H1 (cell line): ENCODE results near the gene SLX4IP. TPM values are rescaled to one million over a fixed set of nuclear protein-coding genes. Genes with fewer than 3 reads are reported as not detected.

Experiments used
- CTCF ChIA-PET: fragments of 300-600 bp; sonication (Branson Sonifier 250); formaldehyde crosslinking; loops from one replicate; lab custom pipeline; 2021; ENCODE audit not compliant: partially characterized antibody; lab: Charles Lee
- POLR2A ChIA-PET: fragments of 300-600 bp; sonication (Branson Sonifier 250); formaldehyde crosslinking; loops from one replicate; lab custom pipeline; 2021; ENCODE audit warnings: inconsistent platforms; ENCODE audit not compliant: partially characterized antibody; lab: Charles Lee
- DNase-seq, 2 experiments: peaks; one replicate each; pipeline versions ENCODE4 v3.0.0 to v3.0.0-alpha.2; 2010 to 2022; ENCODE audit warnings: low spot score in 2 of 2, low read depth in 1 of 2, mixed read lengths in 1 of 2
- FAIRE-seq: peaks from 2 replicates; lab custom pipeline; 2011; peaks lifted over from hg19 to GRCh38; lab: Jason Lieb, UNC
- H2AFZ ChIP-seq: 2 replicates; pipeline ENCODE4 v1.8.1; 2012; ENCODE audit warnings: low read length, inconsistent platforms
- H2AK5ac ChIP-seq: 2 replicates; pipeline ENCODE4 v1.6.1; 2013; ENCODE audit warnings: low read depth, low read length
- H2BK120ac ChIP-seq: replicated peaks from 2 replicates; pipeline ENCODE3; 2013; ENCODE audit warnings: low read depth, low read length, inconsistent platforms
- H2BK12ac ChIP-seq: 2 replicates; pipeline ENCODE4 v1.6.1; 2013; ENCODE audit warnings: low read depth, low read length
- H2BK15ac ChIP-seq: 2 replicates; pipeline ENCODE4 v1.6.1; 2013; ENCODE audit warnings: low read length
- H2BK20ac ChIP-seq: 2 replicates; pipeline ENCODE4 v1.6.1; 2013; ENCODE audit warnings: low read length
- H2BK5ac ChIP-seq: 2 replicates; pipeline ENCODE4 v1.6.1; 2013; ENCODE audit warnings: low read depth, low read length
- H3K14ac ChIP-seq: 2 replicates; pipeline ENCODE4 v1.6.1; 2013; ENCODE audit warnings: inconsistent platforms; ENCODE audit not compliant: insufficient read length
- H3K18ac ChIP-seq: 2 replicates; pipeline ENCODE4 v1.6.1; 2013; ENCODE audit warnings: low read length; ENCODE audit errors: extremely low read depth
- H3K23ac ChIP-seq: 2 replicates; pipeline ENCODE4 v1.6.1; 2013; ENCODE audit warnings: inconsistent platforms; ENCODE audit not compliant: insufficient read length
- H3K23me2 ChIP-seq: 2 replicates; pipeline ENCODE4 v1.6.1; 2013; ENCODE audit warnings: low read depth, low read length
- H3K27ac ChIP-seq: 2 replicates; pipeline ENCODE4 v1.6.1; 2011; ENCODE audit warnings: low read depth, low read length, inconsistent platforms
- H3K27me3 ChIP-seq, 4 experiments: replicated peaks in 1 of 4; 1 replicate in 1 of 4; 2 replicates in 3 of 4; pipeline versions ENCODE4 v1.6.1 to v1.8.1; 2011 to 2013; ENCODE audit warnings: low read length in 3 of 4, mild to moderate bottlenecking in 3 of 4, inconsistent platforms in 2 of 4, mixed read lengths in 2 of 4, moderate library complexity in 1 of 4; ENCODE audit not compliant: control insufficient read depth in 3 of 4, insufficient read depth in 3 of 4; ENCODE audit errors: extremely low read depth in 1 of 4
- H3K36me3 ChIP-seq, 4 experiments: 2 replicates each; pipeline versions ENCODE4 v1.6.1 to v1.8.1; 2011 to 2013; ENCODE audit warnings: mild to moderate bottlenecking in 4 of 4, low read length in 3 of 4, moderate library complexity in 2 of 4, control low read depth in 1 of 4, inconsistent platforms in 1 of 4; ENCODE audit not compliant: insufficient read depth in 4 of 4, control insufficient read depth in 2 of 4
- H3K4ac ChIP-seq: replicated peaks from 2 replicates; pipeline ENCODE3; 2013; ENCODE audit warnings: low read length, low read depth, mixed read lengths, inconsistent platforms; ENCODE audit not compliant: insufficient read length
- H3K4me1 ChIP-seq, 4 experiments: replicated peaks in 1 of 4; 1 replicate in 1 of 4; 2 replicates in 3 of 4; pipeline versions ENCODE4 v1.6.1 to v1.8.1; 2011 to 2013; ENCODE audit warnings: low read length in 3 of 4, inconsistent platforms in 2 of 4, mixed read lengths in 1 of 4; ENCODE audit not compliant: insufficient read depth in 4 of 4, control insufficient read depth in 3 of 4
- H3K4me2 ChIP-seq, 2 experiments: 2 replicates each; pipeline versions ENCODE4 v1.6.1 to v1.8.1; 2011 to 2013; ENCODE audit warnings: low read depth in 2 of 2, low read length in 2 of 2, control low read depth in 1 of 2, inconsistent platforms in 1 of 2, mild to moderate bottlenecking in 1 of 2; ENCODE audit not compliant: insufficient read depth in 1 of 2
- H3K4me3 ChIP-seq, 4 experiments: fragments of 200-600, 300-600 bp in 1 of 4; sonication (generic), shearing (Covaris generic), sonication (Bioruptor Twin) in 1 of 4; 2 replicates each; pipeline versions ENCODE4 v1.5.1 to v1.8.1; 2011 to 2016; ENCODE audit warnings: low read length in 4 of 4, low read depth in 3 of 4, control low read depth in 2 of 4, inconsistent platforms in 2 of 4, mild to moderate bottlenecking in 2 of 4, mixed read lengths in 1 of 4, moderate library complexity in 1 of 4; ENCODE audit not compliant: insufficient read depth in 2 of 4; ENCODE audit errors: extremely low read depth in 1 of 4
- H3K56ac ChIP-seq: replicated peaks from 2 replicates; pipeline ENCODE3; 2013; ENCODE audit warnings: low read depth, mild to moderate bottlenecking, mixed read lengths, low read length, inconsistent platforms; ENCODE audit not compliant: insufficient read length
- H3K79me1 ChIP-seq: 2 replicates; pipeline ENCODE4 v1.6.1; 2013; ENCODE audit warnings: low read depth, low read length, control low read depth
- H3K79me2 ChIP-seq, 2 experiments: 2 replicates each; pipeline versions ENCODE4 v1.6.1 to v1.8.1; 2012 to 2013; ENCODE audit warnings: low read length in 2 of 2, mild to moderate bottlenecking in 2 of 2, inconsistent platforms in 1 of 2; ENCODE audit not compliant: insufficient read depth in 2 of 2, control insufficient read depth in 1 of 2
- H3K9ac ChIP-seq, 4 experiments: replicated peaks in 1 of 4; 1 replicate in 1 of 4; 2 replicates in 3 of 4; pipeline versions ENCODE4 v1.6.1 to v1.8.1; 2011 to 2013; ENCODE audit warnings: low read depth in 3 of 4, low read length in 3 of 4, control low read depth in 2 of 4, mild to moderate bottlenecking in 2 of 4, moderate library complexity in 2 of 4, inconsistent platforms in 1 of 4; ENCODE audit errors: extremely low read depth in 1 of 4
- H3K9me3 ChIP-seq, 2 experiments: 2 replicates each; pipeline versions ENCODE4 v1.6.1 to v1.8.1; 2012 to 2013; ENCODE audit warnings: mild to moderate bottlenecking in 2 of 2, moderate library complexity in 2 of 2, control low read depth in 1 of 2, inconsistent platforms in 1 of 2, low read depth in 1 of 2, low read length in 1 of 2, mixed read lengths in 1 of 2; ENCODE audit not compliant: insufficient read depth in 2 of 2
- H4K20me1 ChIP-seq, 2 experiments: replicated peaks in 1 of 2; 2 replicates each; pipeline versions ENCODE3 to v1.8.1; 2011 to 2013; ENCODE audit warnings: inconsistent platforms in 2 of 2, low read length in 2 of 2, mild to moderate bottlenecking in 1 of 2; ENCODE audit not compliant: insufficient read depth in 2 of 2, control insufficient read depth in 1 of 2
- H4K5ac ChIP-seq: 2 replicates; pipeline ENCODE4 v1.6.1; 2013; ENCODE audit warnings: low read length, low read depth, mixed read lengths, inconsistent platforms; ENCODE audit not compliant: insufficient read length
- H4K8ac ChIP-seq: 2 replicates; pipeline ENCODE4 v1.8.0; 2013; ENCODE audit warnings: mild to moderate bottlenecking, moderate library complexity, low read length, inconsistent platforms; ENCODE audit not compliant: insufficient read depth; ENCODE audit errors: extremely low read depth
- H4K91ac ChIP-seq: replicated peaks from 2 replicates; pipeline ENCODE3; 2013; ENCODE audit warnings: low read length, mixed read lengths, inconsistent platforms; ENCODE audit not compliant: insufficient read length
- CEBPB ChIP-seq: IDR thresholded peaks from 2 replicates; pipeline ENCODE4 v1.6.1; 2012; ENCODE audit warnings: low read depth, low read length
- SP2 ChIP-seq: IDR thresholded peaks from 2 replicates; pipeline ENCODE4 v1.6.1; 2012; ENCODE audit warnings: mild to moderate bottlenecking, low read length, inconsistent platforms
- WGBS, 2 experiments: shearing (Covaris generic) in 1 of 2; methylation state at CpG; one replicate each; pipeline versions ENCODE4 v1.1.6 to v1.1.7; 2013 to 2015; ENCODE audit warnings: low lambda C conversion rate in 2 of 2, mixed read lengths in 2 of 2, inconsistent platforms in 1 of 2, low coverage in 1 of 2, missing lambda C conversion rate in 1 of 2; ENCODE audit not compliant: insufficient replicate concordance in 2 of 2, insufficient coverage in 1 of 2, insufficient read length in 1 of 2; ENCODE audit errors: extremely low coverage in 1 of 2, missing lambda C conversion rate in 1 of 2; 5-methylcytosine and 5-hydroxymethylcytosine counted together
- polyA plus RNA-seq, 7 experiments: library from polyadenylated mRNA; depleted of rRNA in 3 of 7; stranded (reverse) in 5 of 7; unstranded in 2 of 7; fragments of >200 nt in 5 of 7; fragments of 200-250 nt in 2 of 7; gene quantifications; 1 replicate in 5 of 7; 2 replicates in 1 of 7; 4 replicates in 1 of 7; pipeline versions ENCODE4 v1.2.1 to v1.2.3, GENCODE V29; 2011 to 2013; ENCODE audit warnings: missing spikeins in 2 of 7, mixed read lengths in 2 of 7
- total RNA-seq: library from RNA; stranded (reverse); fragmentation: NEBNext Ultra II Directional; extraction: Animal tissue kit (Norgen Biotek cat#: 25700); gene quantifications from 2 replicates; pipeline ENCODE4 v1.2.1, GENCODE V29; 2021

The SLX4IP gene
- total and polyA plus RNA-seq, 2 of the 8 experiments (the other 6 are each of a cell fraction or from before 2014, with no cell fraction given) = 2.4 to 8.7 TPM

GRCh38 chr20:10463622-10464021, 28.5 kb downstream of the SLX4IP start:
- WGBS, 2 experiments = 92% methylated on average over 2 of the region's 2 CpGs; no CpG with 5 or more reads in 1 of the 2 experiments
- H3K27me3 ChIP-seq = no peaks in the 10 kb centered on the region
- H2BK5ac ChIP-seq = peak overlapping the region; percentile 67; the same call in 1 of the 2 replicates
- no peak overlapping the region for H3K56ac ChIP-seq
- H3K23ac ChIP-seq = no peak overlapping the region
- H3K79me1 ChIP-seq = no peaks in the 10 kb centered on the region
- POLR2A ChIA-PET = no interaction called here
- no peak overlapping the region for H3K18ac ChIP-seq
- no peak for DNase-seq
- H3K9me3 ChIP-seq = peaks cover 0 to 5% of the 10 kb centered on the region in 2 experiments; a peak in 1 of 4 replicates
- no peak for FAIRE-seq
- no peaks in the 10 kb centered on the region for H3K23me2 ChIP-seq
- H3K4me2 ChIP-seq = no peak overlapping the region
- TF ChIP-seq SP2 (no peak), CEBPB (0 out of 2 replicates have a peak, but pooled peaks have one; percentile 39)
- TF ChIP-seq, all 59 proteins: peak for 1
- H2BK120ac ChIP-seq = no peak overlapping the region
- no peak overlapping the region for H4K5ac ChIP-seq
- H2BK15ac ChIP-seq = no peak overlapping the region
- H3K4ac ChIP-seq = no peak overlapping the region
- H3K79me2 ChIP-seq = peaks cover 0 to 11% of the 10 kb centered on the region in 2 experiments; a peak in 3 of 4 replicates
- H2BK20ac ChIP-seq = no peak overlapping the region
- CTCF ChIA-PET = interaction anchor here (0.6 kb wide), 2 partner anchors 37 to 463 kb away, joined by 3 read pairs; no protein-coding TSS in a partner anchor
- no peak overlapping the region for H4K91ac ChIP-seq
- H4K20me1 ChIP-seq = no peaks in the 10 kb centered on the region
- H2BK12ac ChIP-seq = no peak overlapping the region; the same call in 1 of the 2 replicates
- no peak overlapping the region for H2AFZ ChIP-seq
- H2AK5ac ChIP-seq = no peak overlapping the region
- H3K4me3 ChIP-seq = no peak overlapping the region
- H3K36me3 ChIP-seq = peaks cover 0 to 3% (median under 1%) of the 10 kb centered on the region in 4 experiments; a peak in 2 of 8 replicates
- no peak overlapping the region for H3K27ac ChIP-seq
- no peak overlapping the region for H4K8ac ChIP-seq
- no peak overlapping the region for H3K9ac ChIP-seq
- peaks cover 0 to 24% (median 16%) of the 10 kb centered on the region in 4 experiments; a peak in 5 of 7 replicates for H3K4me1 ChIP-seq
- H3K14ac ChIP-seq = no peak overlapping the region
